Measurements from ENCODE around the gene ADAMTS10.

ADAMTS10 gene

DNA sequence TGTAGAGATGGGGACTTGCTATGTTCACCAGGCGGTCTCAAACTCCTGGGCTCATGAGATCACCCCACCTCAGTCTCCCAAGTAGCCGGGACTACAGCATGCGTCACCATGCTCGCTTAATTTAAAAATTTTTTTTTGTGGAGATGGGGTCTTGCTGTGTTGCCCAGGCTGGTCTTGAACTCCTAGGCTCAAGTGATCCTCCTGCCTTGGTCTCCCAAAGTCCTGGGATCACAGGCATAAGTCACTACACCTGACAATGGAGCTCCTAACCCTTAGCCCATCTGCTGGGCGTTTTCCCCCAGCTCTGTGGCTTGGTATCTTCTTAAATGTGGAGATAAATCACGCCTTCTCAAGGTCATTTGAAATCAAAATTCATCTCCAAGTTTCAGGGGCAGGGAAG, 6.3 kb upstream of the ADAMTS10 start:
- no peak overlapping the region for H3K4me2 ChIP-seq (ENCODE audit: low read depth, low read length)

DNA sequence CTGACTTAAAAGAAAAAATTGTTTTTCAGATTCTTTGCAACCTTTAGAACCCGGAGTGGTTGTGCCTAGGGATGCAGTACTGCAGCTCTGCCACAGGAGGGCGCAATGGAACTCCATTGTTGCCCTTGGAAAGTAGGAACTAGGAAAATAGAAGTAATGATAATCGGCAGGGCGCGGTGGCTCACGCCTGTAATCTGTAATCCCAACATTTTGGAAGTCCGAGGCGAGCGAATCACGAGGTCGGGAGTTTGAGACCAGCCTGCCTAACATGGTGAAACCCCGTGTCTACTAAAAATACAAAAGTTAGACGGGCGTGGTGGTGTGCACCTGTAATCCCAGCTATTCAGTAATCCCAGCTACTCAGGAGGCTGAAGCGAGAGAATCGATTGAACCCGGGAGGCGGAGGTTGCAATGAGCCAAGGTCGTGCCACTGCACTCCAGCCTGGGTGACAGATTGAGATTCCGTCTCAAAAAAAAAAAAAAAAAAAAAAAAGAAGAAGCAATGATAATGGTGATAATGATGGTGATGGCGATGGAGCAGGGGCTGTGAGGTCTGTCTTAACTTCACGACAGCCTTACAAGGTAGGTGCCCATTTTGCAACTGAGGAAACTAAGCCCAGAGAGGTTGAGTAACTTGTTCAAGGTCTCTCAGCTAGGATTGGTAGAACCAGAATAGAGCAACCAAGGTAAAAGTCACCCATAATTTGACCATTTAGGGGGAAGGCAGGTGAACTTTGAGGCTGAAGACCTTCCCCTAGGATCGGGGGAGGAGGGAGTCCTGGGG, 5.5 kb upstream of the ADAMTS10 start:
- no peak overlapping the region for H3K9ac ChIP-seq (ENCODE audit: low read length)
- H3K27me3 ChIP-seq (replicated peaks; ENCODE audit: insufficient read depth, low read length), result peaks cover 68% of the 10 kb centered on the region
- H3K4me3 ChIP-seq (ENCODE audit: low read length), result no peak overlapping the region
- no peaks in the 10 kb centered on the region for H3K9me3 ChIP-seq (replicated peaks; ENCODE audit: insufficient read depth, low read length)
- H3K4me1 ChIP-seq (ENCODE audit: low read length), result no peaks in the 10 kb centered on the region
- no peaks in the 10 kb centered on the region for H3K36me3 ChIP-seq (replicated peaks; ENCODE audit: insufficient read depth, low read length)
- no peaks in the 10 kb centered on the region for H3K79me2 ChIP-seq (ENCODE audit: low read length)
- H3K27ac ChIP-seq (ENCODE audit: low read length), result no peak overlapping the region
- H3K9me2 ChIP-seq (replicated peaks; ENCODE audit: insufficient read depth, low read length), result no peaks in the 10 kb centered on the region
- H3K4me2 ChIP-seq (ENCODE audit: low read depth, low read length), result no peak overlapping the region
- no peak for TF ChIP-seq EZH2 (optimal IDR thresholded peaks at IDR 0.05; ENCODE audit: low read depth, low read length)
- TF ChIP-seq, protein P1, sequence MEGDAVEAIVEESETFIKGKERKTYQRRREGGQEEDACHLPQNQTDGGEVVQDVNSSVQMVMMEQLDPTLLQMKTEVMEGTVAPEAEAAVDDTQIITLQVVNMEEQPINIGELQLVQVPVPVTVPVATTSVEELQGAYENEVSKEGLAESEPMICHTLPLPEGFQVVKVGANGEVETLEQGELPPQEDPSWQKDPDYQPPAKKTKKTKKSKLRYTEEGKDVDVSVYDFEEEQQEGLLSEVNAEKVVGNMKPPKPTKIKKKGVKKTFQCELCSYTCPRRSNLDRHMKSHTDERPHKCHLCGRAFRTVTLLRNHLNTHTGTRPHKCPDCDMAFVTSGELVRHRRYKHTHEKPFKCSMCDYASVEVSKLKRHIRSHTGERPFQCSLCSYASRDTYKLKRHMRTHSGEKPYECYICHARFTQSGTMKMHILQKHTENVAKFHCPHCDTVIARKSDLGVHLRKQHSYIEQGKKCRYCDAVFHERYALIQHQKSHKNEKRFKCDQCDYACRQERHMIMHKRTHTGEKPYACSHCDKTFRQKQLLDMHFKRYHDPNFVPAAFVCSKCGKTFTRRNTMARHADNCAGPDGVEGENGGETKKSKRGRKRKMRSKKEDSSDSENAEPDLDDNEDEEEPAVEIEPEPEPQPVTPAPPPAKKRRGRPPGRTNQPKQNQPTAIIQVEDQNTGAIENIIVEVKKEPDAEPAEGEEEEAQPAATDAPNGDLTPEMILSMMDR (IDR thresholded peaks at IDR 0.05; ENCODE audit: low read length), result peak; percentile 88
- H2AFZ ChIP-seq (ENCODE audit: low read length), result no peak overlapping the region
- peak; percentile 46 for DNase-seq
- no peaks in the 10 kb centered on the region for H3F3A ChIP-seq (ENCODE audit: insufficient read depth, low read length)
- no peaks in the 10 kb centered on the region for H4K20me1 ChIP-seq (ENCODE audit: insufficient read depth, low read length)

More for the DNA sequence above, 6.3 kb upstream of the ADAMTS10 start:
- H3F3A ChIP-seq (ENCODE audit: insufficient read depth, low read length), result no peaks in the 10 kb centered on the region
- TF ChIP-seq EZH2 (optimal IDR thresholded peaks at IDR 0.05; ENCODE audit: low read depth, low read length) (no peak), EZH2phosphoT487 (IDR thresholded peaks at IDR 0.05; ENCODE audit: low read length) (no peak)
- TF ChIP-seq, protein P1 (IDR thresholded peaks at IDR 0.05; ENCODE audit: low read length), result no peak
- H3K27me3 ChIP-seq (replicated peaks; ENCODE audit: insufficient read depth, low read length), result peaks cover 72% of the 10 kb centered on the region
- H3K9me3 ChIP-seq (replicated peaks; ENCODE audit: insufficient read depth, low read length), result no peaks in the 10 kb centered on the region
- H3K9me2 ChIP-seq (replicated peaks; ENCODE audit: insufficient read depth, low read length), result no peaks in the 10 kb centered on the region
- no peaks in the 10 kb centered on the region for H3K79me2 ChIP-seq (ENCODE audit: low read length)
- no peaks in the 10 kb centered on the region for H4K20me1 ChIP-seq (ENCODE audit: insufficient read depth, low read length)
- no peaks in the 10 kb centered on the region for H3K36me3 ChIP-seq (replicated peaks; ENCODE audit: insufficient read depth, low read length)
- DNase-seq, result no peak
- no peak overlapping the region for H3K9ac ChIP-seq (ENCODE audit: low read length)
- no peak overlapping the region for H2AFZ ChIP-seq (ENCODE audit: low read length)
- no peaks in the 10 kb centered on the region for H3K4me1 ChIP-seq (ENCODE audit: low read length)
- H3K27ac ChIP-seq (ENCODE audit: low read length), result no peak overlapping the region
- H3K4me3 ChIP-seq (ENCODE audit: low read length), result no peak overlapping the region

DNA sequence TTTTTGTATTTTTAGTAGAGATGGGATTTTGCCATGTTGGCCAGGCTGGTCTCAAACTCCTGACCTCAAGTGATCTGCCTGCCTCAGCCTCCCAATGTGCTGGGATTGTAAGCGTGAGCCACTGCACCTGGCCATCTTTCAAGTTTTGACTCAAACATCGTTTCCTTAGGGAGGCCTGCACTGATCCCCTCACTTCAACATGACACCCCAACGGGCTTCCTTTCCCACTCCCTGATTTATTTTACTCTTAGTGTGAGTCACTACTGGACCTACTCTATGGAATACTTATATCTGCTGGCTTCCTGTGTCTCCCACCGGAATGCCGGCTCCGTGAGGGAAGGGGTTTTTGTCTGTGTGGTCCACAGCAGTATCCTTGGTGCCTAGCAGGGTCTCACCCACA, 4.5 kb upstream of the ADAMTS10 start:
- H2AFZ ChIP-seq (ENCODE audit: low read length), result no peak overlapping the region

More for the DNA sequence above, 4.5 kb upstream of the ADAMTS10 start:
- no peaks in the 10 kb centered on the region for H3K36me3 ChIP-seq (replicated peaks; ENCODE audit: insufficient read depth, low read length)
- no peaks in the 10 kb centered on the region for H3K9me2 ChIP-seq (replicated peaks; ENCODE audit: insufficient read depth, low read length)
- no peak overlapping the region for H3K27ac ChIP-seq (ENCODE audit: low read length)
- H3K79me2 ChIP-seq (ENCODE audit: low read length), result no peaks in the 10 kb centered on the region
- no peaks in the 10 kb centered on the region for H3K9me3 ChIP-seq (replicated peaks; ENCODE audit: insufficient read depth, low read length)
- no peaks in the 10 kb centered on the region for H3K4me1 ChIP-seq (ENCODE audit: low read length)
- no peak for DNase-seq
- H3K27me3 ChIP-seq (replicated peaks; ENCODE audit: insufficient read depth, low read length), result peaks cover 61% of the 10 kb centered on the region
- H3F3A ChIP-seq (ENCODE audit: insufficient read depth, low read length), result no peaks in the 10 kb centered on the region
- no peak overlapping the region for H3K4me2 ChIP-seq (ENCODE audit: low read depth, low read length)
- no peaks in the 10 kb centered on the region for H4K20me1 ChIP-seq (ENCODE audit: insufficient read depth, low read length)
- no peak for TF ChIP-seq EZH2 (optimal IDR thresholded peaks at IDR 0.05; ENCODE audit: low read depth, low read length)
- no peak for TF ChIP-seq EZH2phosphoT487 (IDR thresholded peaks at IDR 0.05; ENCODE audit: low read length)
- TF ChIP-seq, protein P1 (IDR thresholded peaks at IDR 0.05; ENCODE audit: low read length), result no peak
- H3K4me3 ChIP-seq (ENCODE audit: low read length), result no peak overlapping the region
- H3K9ac ChIP-seq (ENCODE audit: low read length), result no peak overlapping the region
